ENCODE measurements around the gene MRPL37.
"Not testable (repeated sequence)": the region's sequence is repeated elsewhere in the genome, so short reads cannot be mapped to it uniquely, and the experiment has no call there.

The MRPL37 gene

GRCh38 chr1:54199765-54200518, at the start of gene MRPL37, which contains the start of gene CYB5RL:
TSS of gene MRPL37 (plus strand) at chr1:54200167. CDS start at chr1:54200244, 77 bp downstream.
TSS of gene CYB5RL (minus strand) at chr1:54200030. CDS start at chr1:54195616, 4,414 bp downstream.
- DNase-seq = peak; percentile 86

DNA sequence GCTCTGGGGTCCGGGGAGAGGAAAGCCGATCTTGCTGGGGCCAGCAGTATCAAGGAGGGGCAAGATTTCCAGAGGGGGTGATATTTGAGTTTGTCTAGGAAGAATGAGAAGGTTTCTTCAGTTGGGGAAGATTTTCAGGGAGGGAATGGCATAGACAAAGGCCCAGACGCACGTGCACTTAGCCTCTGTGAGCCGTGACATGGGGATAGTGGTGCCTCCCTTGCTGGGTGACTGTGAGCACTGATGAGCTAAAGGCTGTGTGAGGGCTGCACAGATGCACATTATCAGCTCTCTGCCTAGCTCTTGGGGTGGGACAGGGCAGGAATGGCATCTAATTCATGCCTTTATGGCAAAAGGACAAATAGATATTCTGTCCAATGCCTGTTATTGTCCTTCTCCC, 49.0 kb upstream of the MRPL37 start:
- no peak for DNase-seq

DNA sequence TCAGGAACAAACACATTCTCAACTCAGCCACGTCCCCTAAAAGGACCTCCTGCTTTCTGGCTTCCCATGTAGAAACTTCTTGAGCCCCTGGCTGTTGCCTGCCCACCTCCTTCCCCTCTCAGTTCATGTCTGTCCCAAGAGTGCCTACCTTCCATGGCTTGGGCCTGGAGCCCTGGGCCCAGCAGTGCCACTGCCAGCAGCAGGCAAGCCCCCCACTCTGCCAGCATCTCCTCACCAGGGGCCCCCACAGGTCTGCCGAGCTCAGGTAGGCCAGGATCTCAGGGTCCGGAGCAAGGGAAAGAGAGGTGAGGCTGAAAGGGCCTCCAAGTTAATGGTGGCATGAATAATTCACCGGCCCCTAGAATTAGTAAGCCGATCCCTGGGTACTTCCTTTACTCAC, 47.3 kb upstream of the MRPL37 start, which contains the start of gene CDCP2:
Gene CDCP2, minus strand, starts transcription at position 305 of the 400 bp plus-strand sequence. Its CDS starts 78 bp downstream, at position 227.
- DNase-seq = no peak

GRCh38 chr1:54153535-54154439, 46.2 kb upstream of the MRPL37 start:
- DNase-seq = no peak

DNA sequence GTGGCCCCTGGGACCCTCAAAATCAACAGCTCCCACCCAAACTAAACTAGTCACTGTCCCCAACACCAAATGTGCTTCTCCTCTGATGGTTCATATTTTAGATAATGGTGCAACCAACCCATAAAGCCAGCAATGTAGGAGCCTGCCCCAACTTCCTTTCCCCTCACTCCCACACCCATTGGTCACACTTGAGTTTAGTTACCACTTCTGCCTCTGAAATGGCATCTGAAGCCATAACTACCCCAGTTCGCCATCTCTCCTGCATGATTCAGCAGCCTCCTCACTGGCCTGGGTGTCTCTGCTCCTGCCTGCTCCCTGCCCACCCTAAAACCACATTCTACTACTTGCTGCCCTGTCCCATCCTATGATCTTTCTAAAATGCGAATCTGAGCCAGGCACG, 43.8 kb upstream of the MRPL37 start:
- DNase-seq = no peak

DNA sequence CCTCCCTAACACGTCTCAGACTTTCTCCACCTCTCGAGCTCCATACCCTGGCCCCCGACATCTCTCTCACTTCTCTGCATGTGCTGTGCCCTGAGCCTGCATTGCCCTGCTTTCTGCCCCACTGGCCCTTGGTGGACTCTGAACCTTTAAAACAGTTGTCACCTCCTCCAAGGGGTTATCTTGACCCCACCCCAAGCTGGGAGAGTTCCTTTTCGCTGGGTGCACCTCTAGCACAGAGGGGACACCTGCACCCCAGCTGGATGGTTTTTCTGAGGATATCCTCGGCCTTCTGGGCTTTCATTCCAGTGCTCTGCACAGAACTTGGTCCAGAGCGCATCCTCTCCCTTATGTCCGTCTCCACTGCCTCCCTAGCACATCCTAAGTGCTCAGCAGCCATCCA, 43.0 kb upstream of the MRPL37 start:
- no peak for DNase-seq

- no peak for DNase-seq
Measured at GRCh38 chr1:54157401-54157800, 42.6 kb upstream of the MRPL37 start.

DNA sequence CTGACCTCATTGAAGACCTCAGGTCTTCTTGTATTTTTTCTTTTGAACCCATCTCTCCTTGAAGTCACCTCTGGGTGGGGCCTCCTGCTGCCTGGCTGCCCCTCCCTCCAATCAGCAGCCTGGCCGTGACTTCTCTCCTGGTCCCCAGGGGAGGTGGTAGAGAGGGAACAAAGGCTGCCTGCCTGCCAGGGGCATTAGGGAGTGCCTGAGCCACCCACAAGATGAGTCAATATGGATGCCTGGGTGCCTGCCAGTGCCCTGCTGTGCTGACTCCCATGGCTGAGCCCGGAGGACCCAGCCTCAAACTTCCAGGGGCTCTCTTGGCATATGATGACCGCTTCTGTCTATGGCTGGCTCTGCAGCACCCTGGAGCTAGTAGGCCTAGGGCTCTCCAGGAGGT, 41.9 kb upstream of the MRPL37 start:
- no peak for DNase-seq

DNA sequence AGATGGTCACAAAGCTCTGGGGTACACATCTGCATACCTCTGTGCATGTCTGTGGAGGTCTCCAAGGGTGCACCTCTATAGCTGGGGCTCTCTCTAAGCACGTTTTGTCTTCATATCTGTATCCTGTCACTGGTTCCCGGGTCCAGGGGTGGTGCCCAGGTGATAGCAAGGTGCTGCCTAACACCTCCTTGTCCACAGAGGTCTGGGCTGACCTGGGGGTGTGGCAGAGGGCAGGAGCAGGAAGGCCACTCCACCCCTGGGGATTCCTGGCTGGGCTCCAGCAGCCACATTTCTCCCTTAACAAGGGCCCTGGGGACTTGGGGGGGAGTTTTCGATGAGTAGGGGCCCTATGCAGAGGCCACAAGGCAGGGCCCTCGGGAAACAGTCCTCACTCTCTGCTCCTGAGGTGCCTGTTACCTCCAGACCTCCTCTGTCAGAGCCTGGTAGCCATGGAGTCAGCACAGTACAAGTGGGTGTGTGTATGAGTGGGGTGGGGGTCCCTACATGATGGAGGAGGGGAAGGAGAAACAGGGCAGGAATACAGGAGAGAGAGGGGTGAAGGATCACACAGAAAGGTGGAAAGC, 40.1 kb upstream of the MRPL37 start:
- DNase-seq = no peak

GRCh38 chr1:54160351-54160750, 39.6 kb upstream of the MRPL37 start:
- DNase-seq = no peak

DNA sequence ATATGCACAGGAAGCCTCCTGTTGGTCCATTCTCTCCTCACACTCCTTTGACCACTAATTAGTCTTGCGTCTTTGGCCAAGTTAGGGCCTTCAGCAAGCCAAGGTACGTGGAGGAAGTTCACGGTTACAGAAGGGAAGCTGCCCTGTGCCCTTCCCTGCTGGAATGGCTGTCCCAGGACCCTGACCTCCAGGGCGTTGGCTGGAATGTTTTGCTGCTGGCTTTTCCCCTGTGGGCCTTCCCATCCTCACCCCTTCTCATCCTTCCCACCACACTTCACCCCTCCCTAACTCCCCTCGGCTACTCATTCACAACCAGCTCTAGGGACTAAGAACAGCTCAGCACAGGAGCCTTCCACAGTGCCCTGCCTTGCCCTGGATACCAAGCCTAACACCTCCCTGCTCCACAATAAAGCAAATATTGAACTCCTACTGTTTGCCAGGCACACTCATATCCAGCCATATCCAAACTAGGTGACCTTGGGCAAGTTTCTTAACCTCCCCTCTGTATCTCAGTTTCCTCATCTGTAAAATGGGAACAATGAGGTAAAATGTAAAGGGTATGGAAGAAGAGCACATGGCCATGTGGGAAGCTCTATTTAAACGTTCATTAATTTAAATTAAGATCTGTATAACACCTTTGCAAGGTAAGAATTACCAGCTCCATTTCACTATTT, 38.3 kb upstream of the MRPL37 start:
- no peak for DNase-seq

DNA sequence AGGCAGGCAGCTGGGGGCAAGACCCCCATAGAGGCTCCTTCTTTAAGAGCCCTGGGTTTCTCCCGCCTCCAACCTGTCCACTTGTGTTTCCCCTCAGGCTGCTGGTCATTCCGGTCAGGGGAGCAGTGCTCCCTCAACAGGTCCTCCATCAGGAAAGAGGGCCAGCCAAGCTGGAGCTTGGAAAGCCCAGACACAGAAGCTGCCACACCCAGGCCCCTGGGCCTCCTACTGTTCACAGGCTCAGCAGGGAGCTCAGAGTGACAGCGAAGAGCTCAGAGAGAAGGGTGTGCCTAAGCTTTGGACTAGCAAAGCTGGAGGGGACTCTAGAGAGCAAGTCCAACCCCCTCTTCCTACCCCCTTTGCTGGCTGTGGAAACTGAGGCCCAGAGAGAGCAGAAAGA, 36.9 kb upstream of the MRPL37 start:
- DNase-seq = no peak

DNA sequence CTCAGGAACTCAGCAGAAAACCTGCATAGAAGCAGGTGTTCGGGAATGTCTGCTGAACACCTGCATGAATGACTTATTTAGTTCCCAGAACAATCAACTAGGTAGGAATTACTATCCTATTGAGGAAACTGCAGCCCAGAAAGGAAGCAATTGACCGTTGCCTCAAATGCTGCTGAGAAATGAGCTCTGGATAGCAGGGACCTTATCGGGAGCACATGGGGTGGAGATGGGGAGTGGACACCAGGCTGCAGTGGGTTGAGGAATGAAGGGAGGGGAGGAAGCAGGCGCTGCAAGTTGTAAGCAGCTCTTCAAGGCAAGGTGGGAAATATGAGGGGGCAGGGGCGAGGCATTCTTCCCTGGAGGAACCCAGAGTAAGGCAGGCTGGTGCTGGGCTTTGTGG, 36.4 kb upstream of the MRPL37 start:
- no peak for DNase-seq

GRCh38 chr1:54165146-54165545, 34.8 kb upstream of the MRPL37 start:
- DNase-seq = no peak

DNA sequence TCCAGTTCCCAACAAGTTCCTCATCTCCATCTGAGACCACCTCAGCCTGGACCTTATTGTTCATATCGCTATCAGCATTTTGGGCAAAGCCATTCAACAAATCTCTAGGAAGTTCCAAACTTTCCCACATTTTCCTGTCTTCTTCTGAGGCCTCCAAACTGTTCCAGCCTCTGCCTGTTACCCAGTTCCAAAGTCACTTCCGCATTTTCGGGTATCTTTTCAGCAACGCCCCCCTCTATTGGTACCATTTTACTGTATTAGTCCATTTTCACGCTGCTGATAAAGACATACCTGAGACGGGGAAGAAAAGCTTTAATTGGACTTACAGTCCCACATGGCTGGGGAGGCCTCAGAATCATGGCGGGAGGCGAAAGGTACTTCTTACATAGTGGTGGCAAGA, 33.6 kb upstream of the MRPL37 start:
- not testable (repeated sequence) for DNase-seq

- DNase-seq = no peak
Measured at GRCh38 chr1:54167422-54168139, 32.4 kb upstream of the MRPL37 start.

DNA sequence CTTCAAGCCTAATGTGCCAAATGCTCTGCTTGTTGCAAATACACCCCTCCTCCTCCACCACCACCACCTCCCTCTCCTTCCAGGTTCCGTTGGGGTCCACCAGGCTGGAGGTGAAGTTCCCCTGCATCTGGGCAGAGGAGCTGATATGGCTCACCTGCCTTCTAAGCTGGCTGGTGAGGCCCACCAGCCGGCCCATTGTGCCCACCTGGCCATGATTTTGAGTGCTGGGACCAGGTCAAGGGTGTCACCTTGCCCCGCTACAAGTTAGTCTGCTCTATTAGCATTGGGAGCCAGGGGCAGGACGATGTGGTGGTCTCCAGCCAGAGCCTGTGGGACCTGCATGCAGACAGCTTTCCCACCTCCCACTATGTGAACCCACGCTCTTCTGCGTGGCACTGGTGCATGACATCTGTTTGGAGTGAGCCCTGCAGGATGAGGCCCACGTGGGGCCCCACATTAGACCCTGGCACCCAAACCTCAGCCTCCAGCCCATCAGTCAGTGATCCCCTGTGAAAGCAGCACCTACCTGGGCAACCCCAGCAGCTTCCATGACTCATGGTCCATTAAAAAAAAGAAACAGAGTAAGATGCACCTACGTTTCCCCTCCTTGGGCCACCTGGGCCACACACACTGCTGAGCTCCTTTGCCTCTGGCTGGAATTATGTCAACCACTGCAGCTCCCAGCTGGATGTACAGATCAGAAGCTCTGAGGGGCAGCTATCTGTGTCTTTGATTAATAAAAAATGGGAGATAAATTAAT, 31.6 kb upstream of the MRPL37 start:
- no peak for DNase-seq

DNA sequence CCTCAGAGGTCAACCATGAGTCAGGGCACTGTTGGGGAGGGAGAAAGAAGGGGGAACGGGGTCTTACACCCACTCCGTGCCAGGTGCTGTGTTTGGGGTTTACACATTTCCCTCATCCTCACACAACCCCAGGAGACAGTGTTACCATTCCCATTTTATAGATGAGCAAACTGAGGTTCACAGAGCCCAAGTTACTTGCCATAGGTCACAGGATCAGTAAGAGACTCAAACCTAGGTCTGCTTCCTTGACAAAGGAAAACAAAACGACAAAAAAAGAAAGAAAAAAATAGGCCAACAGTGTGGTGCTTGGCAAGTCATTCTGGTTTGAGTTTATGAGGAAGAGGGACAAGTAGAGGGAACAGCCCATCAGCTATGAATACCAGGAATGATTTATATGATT, 30.9 kb upstream of the MRPL37 start:
- DNase-seq = no peak

- no peak for DNase-seq
Measured at GRCh38 chr1:54171016-54171415, 29.0 kb upstream of the MRPL37 start.

GRCh38 chr1:54171606-54172005, 28.4 kb upstream of the MRPL37 start:
- DNase-seq = no peak
